Neural cell (in vitro differentiated cells): ENCODE results near the gene LAIR2.

Source experiments
- CTCF ChIP-seq: fragments of 450-650 bp; IDR thresholded peaks from 2 replicates; pipeline ENCODE4 v1.5.1; 2014; ENCODE audit warnings: antibody characterized with exemption, mild to moderate bottlenecking, moderate library complexity; ENCODE audit not compliant: poor library complexity, severe bottlenecking
- EP300 ChIP-seq: fragments of 450-650 bp; conservative IDR thresholded peaks from 2 replicates; pipeline ENCODE4 v1.6.1; 2014; ENCODE audit warnings: antibody characterized with exemption, mild to moderate bottlenecking, moderate library complexity; ENCODE audit not compliant: poor library complexity, severe bottlenecking
- EZH2 ChIP-seq: fragments of 200-600, 300-800 bp; shearing (Covaris generic), sonication (generic); IDR thresholded peaks from 2 replicates; pipeline ENCODE4 v1.6.1; 2014; ENCODE audit warnings: antibody characterized with exemption, low read length, borderline replicate concordance, mild to moderate bottlenecking; ENCODE audit not compliant: insufficient read depth, poor library complexity, severe bottlenecking
- MXI1 ChIP-seq: fragments of 450-650 bp; conservative IDR thresholded peaks from 2 replicates; pipeline ENCODE4 v1.6.1; 2014; ENCODE audit warnings: antibody characterized with exemption, mild to moderate bottlenecking; ENCODE audit not compliant: poor library complexity, severe bottlenecking
- POLR2AphosphoS5 ChIP-seq: IDR thresholded peaks from 2 replicates; pipeline ENCODE4 v1.6.1; 2012
- RAD21 ChIP-seq: fragments of 450-650 bp; conservative IDR thresholded peaks from 2 replicates; pipeline ENCODE4 v1.6.1; 2014; ENCODE audit warnings: antibody characterized with exemption, mild to moderate bottlenecking, moderate library complexity
- SMC3 ChIP-seq: fragments of 450-650 bp; conservative IDR thresholded peaks from 2 replicates; pipeline ENCODE4 v1.6.1; 2014; ENCODE audit warnings: antibody characterized with exemption, mild to moderate bottlenecking, moderate library complexity; ENCODE audit not compliant: poor library complexity
- TAF1 ChIP-seq: IDR thresholded peaks from 2 replicates; pipeline ENCODE4 v1.6.1; 2012; ENCODE audit warnings: low read depth
- TF ChIP-seq, protein P1 (sequence below): IDR thresholded peaks from 2 replicates; pipeline ENCODE4 v1.6.1; 2012; ENCODE audit warnings: borderline replicate concordance

GRCh38 chr19:54464044-54464629 lies 38.5 kb upstream of the LAIR2 start:
- TF ChIP-seq CTCF (no peak), POLR2AphosphoS5 (no peak), EZH2 (no peak), RAD21 (no peak), EP300 (no peak), TAF1 (peak; percentile 1), MXI1 (no peak), SMC3 (no peak)
- TF ChIP-seq, protein P1, sequence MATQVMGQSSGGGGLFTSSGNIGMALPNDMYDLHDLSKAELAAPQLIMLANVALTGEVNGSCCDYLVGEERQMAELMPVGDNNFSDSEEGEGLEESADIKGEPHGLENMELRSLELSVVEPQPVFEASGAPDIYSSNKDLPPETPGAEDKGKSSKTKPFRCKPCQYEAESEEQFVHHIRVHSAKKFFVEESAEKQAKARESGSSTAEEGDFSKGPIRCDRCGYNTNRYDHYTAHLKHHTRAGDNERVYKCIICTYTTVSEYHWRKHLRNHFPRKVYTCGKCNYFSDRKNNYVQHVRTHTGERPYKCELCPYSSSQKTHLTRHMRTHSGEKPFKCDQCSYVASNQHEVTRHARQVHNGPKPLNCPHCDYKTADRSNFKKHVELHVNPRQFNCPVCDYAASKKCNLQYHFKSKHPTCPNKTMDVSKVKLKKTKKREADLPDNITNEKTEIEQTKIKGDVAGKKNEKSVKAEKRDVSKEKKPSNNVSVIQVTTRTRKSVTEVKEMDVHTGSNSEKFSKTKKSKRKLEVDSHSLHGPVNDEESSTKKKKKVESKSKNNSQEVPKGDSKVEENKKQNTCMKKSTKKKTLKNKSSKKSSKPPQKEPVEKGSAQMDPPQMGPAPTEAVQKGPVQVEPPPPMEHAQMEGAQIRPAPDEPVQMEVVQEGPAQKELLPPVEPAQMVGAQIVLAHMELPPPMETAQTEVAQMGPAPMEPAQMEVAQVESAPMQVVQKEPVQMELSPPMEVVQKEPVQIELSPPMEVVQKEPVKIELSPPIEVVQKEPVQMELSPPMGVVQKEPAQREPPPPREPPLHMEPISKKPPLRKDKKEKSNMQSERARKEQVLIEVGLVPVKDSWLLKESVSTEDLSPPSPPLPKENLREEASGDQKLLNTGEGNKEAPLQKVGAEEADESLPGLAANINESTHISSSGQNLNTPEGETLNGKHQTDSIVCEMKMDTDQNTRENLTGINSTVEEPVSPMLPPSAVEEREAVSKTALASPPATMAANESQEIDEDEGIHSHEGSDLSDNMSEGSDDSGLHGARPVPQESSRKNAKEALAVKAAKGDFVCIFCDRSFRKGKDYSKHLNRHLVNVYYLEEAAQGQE: no peak
